Measurements from ENCODE around the gene ARAP3.
A peak's percentile ranks its signal among the peaks of the same experiment; 100 is the strongest.

The ARAP3 gene

GRCh38 chr5:141694479-141694878, 12.4 kb upstream of the ARAP3 start:
- H3K27me3 ChIP-seq (ENCODE audit: control insufficient read depth, insufficient read depth, low read length): peaks cover 9% of the 10 kb centered on the region
- no peaks in the 10 kb centered on the region for H3K9me3 ChIP-seq (ENCODE audit: control insufficient read depth, low read length)
- H3K4me1 ChIP-seq (ENCODE audit: control insufficient read depth, insufficient read depth, low read length): peaks cover 12% of the 10 kb centered on the region
- H3K4me3 ChIP-seq (ENCODE audit: low read length): no peak overlapping the region
- H3K9ac ChIP-seq (ENCODE audit: low read length): no peak overlapping the region
- H3K36me3 ChIP-seq (ENCODE audit: control insufficient read depth, insufficient read depth, low read length): no peaks in the 10 kb centered on the region

GRCh38 chr5:141692919-141693725, 11.1 kb upstream of the ARAP3 start:
- Histone ChIP-seq H3K4me3 (ENCODE audit: low read length) (no peak overlapping the region), H3K9ac (ENCODE audit: low read length) (no peak overlapping the region), H3K36me3 (ENCODE audit: control insufficient read depth, insufficient read depth, low read length) (no peaks in the 10 kb centered on the region), H3K9me3 (ENCODE audit: control insufficient read depth, low read length) (no peaks in the 10 kb centered on the region), H3K27me3 (ENCODE audit: control insufficient read depth, insufficient read depth, low read length) (peaks cover 11% of the 10 kb centered on the region), H3K4me1 (ENCODE audit: control insufficient read depth, insufficient read depth, low read length) (peaks cover 12% of the 10 kb centered on the region)

GRCh38 chr5:141692533-141692888, 10.5 kb upstream of the ARAP3 start:
- Histone ChIP-seq H3K4me3 (ENCODE audit: low read length) (peak overlapping the region; percentile 14), H3K4me1 (ENCODE audit: control insufficient read depth, insufficient read depth, low read length) (peaks cover 12% of the 10 kb centered on the region), H3K27me3 (ENCODE audit: control insufficient read depth, insufficient read depth, low read length) (peaks cover 11% of the 10 kb centered on the region), H3K36me3 (ENCODE audit: control insufficient read depth, insufficient read depth, low read length) (no peaks in the 10 kb centered on the region), H3K9ac (ENCODE audit: low read length) (no peak overlapping the region), H3K9me3 (ENCODE audit: control insufficient read depth, low read length) (no peaks in the 10 kb centered on the region)

- Histone ChIP-seq H3K4me3 (ENCODE audit: low read length) (peak overlapping the region; percentile 14), H3K36me3 (ENCODE audit: control insufficient read depth, insufficient read depth, low read length) (no peaks in the 10 kb centered on the region), H3K9me3 (ENCODE audit: control insufficient read depth, low read length) (no peaks in the 10 kb centered on the region), H3K27me3 (ENCODE audit: control insufficient read depth, insufficient read depth, low read length) (peaks cover 11% of the 10 kb centered on the region), H3K9ac (ENCODE audit: low read length) (no peak overlapping the region), H3K4me1 (ENCODE audit: control insufficient read depth, insufficient read depth, low read length) (peaks cover 12% of the 10 kb centered on the region)
Measured at GRCh38 chr5:141691867-141692532, 10.0 kb upstream of the ARAP3 start.

GRCh38 chr5:141691286-141691866, 9.3 kb upstream of the ARAP3 start:
- no peak overlapping the region for H3K9ac ChIP-seq (ENCODE audit: low read length)
- no peaks in the 10 kb centered on the region for H3K9me3 ChIP-seq (ENCODE audit: control insufficient read depth, low read length)
- H3K27me3 ChIP-seq (ENCODE audit: control insufficient read depth, insufficient read depth, low read length): peaks cover 11% of the 10 kb centered on the region
- H3K4me3 ChIP-seq (ENCODE audit: low read length): no peak overlapping the region
- no peaks in the 10 kb centered on the region for H3K36me3 ChIP-seq (ENCODE audit: control insufficient read depth, insufficient read depth, low read length)
- peaks cover 12% of the 10 kb centered on the region for H3K4me1 ChIP-seq (ENCODE audit: control insufficient read depth, insufficient read depth, low read length)

- Histone ChIP-seq H3K9ac (ENCODE audit: low read length) (no peak overlapping the region), H3K9me3 (ENCODE audit: control insufficient read depth, low read length) (no peaks in the 10 kb centered on the region), H3K36me3 (ENCODE audit: control insufficient read depth, insufficient read depth, low read length) (no peaks in the 10 kb centered on the region), H3K27me3 (ENCODE audit: control insufficient read depth, insufficient read depth, low read length) (peaks cover 11% of the 10 kb centered on the region), H3K4me3 (ENCODE audit: low read length) (no peak overlapping the region), H3K4me1 (ENCODE audit: control insufficient read depth, insufficient read depth, low read length) (peaks cover 7% of the 10 kb centered on the region)
Measured at GRCh38 chr5:141686648-141687416, 4.8 kb upstream of the ARAP3 start.

- H3K27me3 ChIP-seq (ENCODE audit: control insufficient read depth, insufficient read depth, low read length): peaks cover 5% of the 10 kb centered on the region
- H3K9ac ChIP-seq (ENCODE audit: low read length): no peak overlapping the region
- H3K4me1 ChIP-seq (ENCODE audit: control insufficient read depth, insufficient read depth, low read length): peaks cover 19% of the 10 kb centered on the region
- no peaks in the 10 kb centered on the region for H3K9me3 ChIP-seq (ENCODE audit: control insufficient read depth, low read length)
- no peak overlapping the region for H3K4me3 ChIP-seq (ENCODE audit: low read length)
- H3K36me3 ChIP-seq (ENCODE audit: control insufficient read depth, insufficient read depth, low read length): no peaks in the 10 kb centered on the region
Measured at GRCh38 chr5:141685591-141685990, 3.6 kb upstream of the ARAP3 start.

GRCh38 chr5:141683596-141684141, 1.6 kb upstream of the ARAP3 start:
- H3K36me3 ChIP-seq (ENCODE audit: control insufficient read depth, insufficient read depth, low read length): no peaks in the 10 kb centered on the region
- H3K4me3 ChIP-seq (ENCODE audit: low read length): no peak overlapping the region
- H3K9ac ChIP-seq (ENCODE audit: low read length): no peak overlapping the region
- H3K4me1 ChIP-seq (ENCODE audit: control insufficient read depth, insufficient read depth, low read length): peaks cover 25% of the 10 kb centered on the region
- H3K27me3 ChIP-seq (ENCODE audit: control insufficient read depth, insufficient read depth, low read length): peaks cover under 1% of the 10 kb centered on the region
- no peaks in the 10 kb centered on the region for H3K9me3 ChIP-seq (ENCODE audit: control insufficient read depth, low read length)

- Histone ChIP-seq H3K36me3 (ENCODE audit: control insufficient read depth, insufficient read depth, low read length) (no peaks in the 10 kb centered on the region), H3K4me3 (ENCODE audit: low read length) (peak overlapping the region; percentile 31), H3K27me3 (ENCODE audit: control insufficient read depth, insufficient read depth, low read length) (no peaks in the 10 kb centered on the region), H3K9ac (ENCODE audit: low read length) (peak overlapping the region; percentile 70), H3K4me1 (ENCODE audit: control insufficient read depth, insufficient read depth, low read length) (peaks cover 25% of the 10 kb centered on the region), H3K9me3 (ENCODE audit: control insufficient read depth, low read length) (no peaks in the 10 kb centered on the region)
Measured at GRCh38 chr5:141681295-141681694, 735 bp downstream of the ARAP3 start.

GRCh38 chr5:141680751-141681201, 1.3 kb downstream of the ARAP3 start:
- H3K4me1 ChIP-seq (ENCODE audit: control insufficient read depth, insufficient read depth, low read length): peaks cover 25% of the 10 kb centered on the region
- no peaks in the 10 kb centered on the region for H3K36me3 ChIP-seq (ENCODE audit: control insufficient read depth, insufficient read depth, low read length)
- peak overlapping the region; percentile 70 for H3K9ac ChIP-seq (ENCODE audit: low read length)
- H3K27me3 ChIP-seq (ENCODE audit: control insufficient read depth, insufficient read depth, low read length): no peaks in the 10 kb centered on the region
- no peak overlapping the region for H3K4me3 ChIP-seq (ENCODE audit: low read length)
- no peaks in the 10 kb centered on the region for H3K9me3 ChIP-seq (ENCODE audit: control insufficient read depth, low read length)

- peaks cover 25% of the 10 kb centered on the region for H3K4me1 ChIP-seq (ENCODE audit: control insufficient read depth, insufficient read depth, low read length)
- H3K9me3 ChIP-seq (ENCODE audit: control insufficient read depth, low read length): no peaks in the 10 kb centered on the region
- no peaks in the 10 kb centered on the region for H3K36me3 ChIP-seq (ENCODE audit: control insufficient read depth, insufficient read depth, low read length)
- no peaks in the 10 kb centered on the region for H3K27me3 ChIP-seq (ENCODE audit: control insufficient read depth, insufficient read depth, low read length)
- H3K4me3 ChIP-seq (ENCODE audit: low read length): no peak overlapping the region
- H3K9ac ChIP-seq (ENCODE audit: low read length): peak overlapping the region; percentile 8
Measured at GRCh38 chr5:141680178-141680577, 1.9 kb downstream of the ARAP3 start.
